Peyer's patch (tissue), 4 donors: ENCODE data around the gene IFI27. TPM values are rescaled to one million over a fixed set of nuclear protein-coding genes. Genes with fewer than 3 reads are reported as not detected.

Source experiments
- DNase-seq, 3 donors: peaks; one replicate each; pipeline ENCODE4 v3.0.0-alpha.2; 2017 to 2019
- H3K27ac ChIP-seq, 4 donors: fragments of 200-600 bp; sonication (generic); one replicate each; pipeline ENCODE4 v1.5.1; 2016 to 2019
- H3K27me3 ChIP-seq, 2 donors: fragments of 200-600 bp; sonication (generic); one replicate each; pipeline ENCODE4 v1.5.1; 2019
- H3K36me3 ChIP-seq, 3 donors: fragments of 200-600 bp; sonication (generic); one replicate each; pipeline ENCODE4 v1.5.1; 2016 to 2019
- H3K4me1 ChIP-seq, 4 donors: fragments of 200-600 bp; sonication (generic); one replicate each; pipeline ENCODE4 v1.5.1; 2016 to 2019
- H3K4me3 ChIP-seq, 4 donors: fragments of 200-600 bp; sonication (generic); 1 replicate in 3 of 4; 2 replicates in 1 of 4; pipeline ENCODE4 v1.5.1; 2016 to 2019; ENCODE audit warnings: mild to moderate bottlenecking in 1 of 4
- H3K9me3 ChIP-seq, 4 donors: fragments of 200-600 bp; sonication (generic); one replicate each; pipeline ENCODE4 v1.5.1; 2016 to 2019; ENCODE audit warnings: mild to moderate bottlenecking in 1 of 4
- POLR2A ChIP-seq, 2 donors: fragments of 450-650 bp; IDR thresholded peaks; one replicate each; pipeline ENCODE4 v1.5.1; 2017; ENCODE audit warnings: antibody characterized with exemption in 2 of 2, mild to moderate bottlenecking in 2 of 2, moderate library complexity in 2 of 2
- total RNA-seq, 4 donors: library from RNA; depleted of rRNA; stranded (reverse); fragments of >200 nt; gene quantifications; one replicate each; pipeline ENCODE4 v1.1.0, GENCODE V29; 2016
- TF ChIP-seq, protein P1 (sequence below), 6 experiments: fragments of 450-650 bp in 4 of 6; fragments of 200-600 bp in 2 of 6; sonication (generic) in 1 of 6; IDR thresholded peaks; one replicate each; pipeline ENCODE4 v1.5.1; 2017 to 2019; ENCODE audit warnings: antibody characterized with exemption in 6 of 6, mild to moderate bottlenecking in 3 of 6, moderate library complexity in 1 of 6

The IFI27 gene
- total RNA-seq, 4 donors from 2014 or later, result 163 to 668 (median 294) TPM

DNA sequence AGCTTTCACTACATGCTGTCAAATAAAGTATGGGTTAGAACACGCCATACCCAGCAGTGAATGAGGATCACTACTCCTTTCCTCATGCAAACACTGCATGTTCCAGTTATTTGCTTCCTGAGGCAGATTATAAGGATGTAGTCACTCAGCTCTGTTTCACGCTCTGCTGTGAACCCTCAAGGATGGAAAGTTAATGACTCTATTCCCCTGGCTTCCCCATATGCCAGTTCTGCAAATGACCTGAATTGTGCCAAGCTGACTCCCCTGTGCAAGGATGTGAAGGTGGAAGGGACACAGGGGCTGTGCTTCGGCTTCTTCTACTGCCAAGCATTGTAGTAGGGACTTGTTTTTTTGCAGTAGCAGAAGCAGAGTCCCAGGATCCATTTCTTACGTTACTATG lies 22.6 kb upstream of the IFI27 start:
- Histone ChIP-seq H3K27me3 (no peaks in the 10 kb centered on the region), H3K9me3 (no peaks in the 10 kb centered on the region), H3K4me1 (no peaks in the 10 kb centered on the region), H3K27ac (no peak overlapping the region), H3K4me3 (no peak overlapping the region), H3K36me3 (no peaks in the 10 kb centered on the region)
- no peak for TF ChIP-seq POLR2A (IDR thresholded peaks at IDR 0.05)
- TF ChIP-seq, protein P1, sequence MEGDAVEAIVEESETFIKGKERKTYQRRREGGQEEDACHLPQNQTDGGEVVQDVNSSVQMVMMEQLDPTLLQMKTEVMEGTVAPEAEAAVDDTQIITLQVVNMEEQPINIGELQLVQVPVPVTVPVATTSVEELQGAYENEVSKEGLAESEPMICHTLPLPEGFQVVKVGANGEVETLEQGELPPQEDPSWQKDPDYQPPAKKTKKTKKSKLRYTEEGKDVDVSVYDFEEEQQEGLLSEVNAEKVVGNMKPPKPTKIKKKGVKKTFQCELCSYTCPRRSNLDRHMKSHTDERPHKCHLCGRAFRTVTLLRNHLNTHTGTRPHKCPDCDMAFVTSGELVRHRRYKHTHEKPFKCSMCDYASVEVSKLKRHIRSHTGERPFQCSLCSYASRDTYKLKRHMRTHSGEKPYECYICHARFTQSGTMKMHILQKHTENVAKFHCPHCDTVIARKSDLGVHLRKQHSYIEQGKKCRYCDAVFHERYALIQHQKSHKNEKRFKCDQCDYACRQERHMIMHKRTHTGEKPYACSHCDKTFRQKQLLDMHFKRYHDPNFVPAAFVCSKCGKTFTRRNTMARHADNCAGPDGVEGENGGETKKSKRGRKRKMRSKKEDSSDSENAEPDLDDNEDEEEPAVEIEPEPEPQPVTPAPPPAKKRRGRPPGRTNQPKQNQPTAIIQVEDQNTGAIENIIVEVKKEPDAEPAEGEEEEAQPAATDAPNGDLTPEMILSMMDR (IDR thresholded peaks at IDR 0.05), result no peak
- DNase-seq, result no peak

DNA sequence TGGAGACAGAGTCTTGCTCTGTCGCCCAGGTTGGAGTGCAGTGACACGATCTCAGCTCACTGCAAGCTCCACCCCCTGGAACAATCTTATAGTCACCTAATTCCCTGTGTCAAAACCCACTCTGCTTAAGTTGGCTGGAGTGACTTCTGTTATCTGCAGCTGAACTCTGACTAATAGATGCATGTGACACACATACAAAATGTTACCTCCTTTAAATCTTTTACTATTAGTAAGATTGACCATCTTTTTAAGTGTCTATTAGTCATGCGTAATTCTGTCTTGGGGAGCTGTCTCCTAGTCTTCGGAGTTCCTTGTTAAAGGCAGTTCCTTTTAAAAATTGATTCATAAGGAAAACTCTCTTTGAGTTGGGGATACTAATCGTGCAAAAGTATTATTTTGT lies 22.0 kb upstream of the IFI27 start:
- Histone ChIP-seq H3K9me3 (no peaks in the 10 kb centered on the region), H3K36me3 (no peaks in the 10 kb centered on the region), H3K4me1 (no peaks in the 10 kb centered on the region), H3K27me3 (no peaks in the 10 kb centered on the region), H3K4me3 (no peak overlapping the region), H3K27ac (no peak overlapping the region)
- TF ChIP-seq, protein P1 (IDR thresholded peaks at IDR 0.05), result no peak
- DNase-seq, result no peak

DNA sequence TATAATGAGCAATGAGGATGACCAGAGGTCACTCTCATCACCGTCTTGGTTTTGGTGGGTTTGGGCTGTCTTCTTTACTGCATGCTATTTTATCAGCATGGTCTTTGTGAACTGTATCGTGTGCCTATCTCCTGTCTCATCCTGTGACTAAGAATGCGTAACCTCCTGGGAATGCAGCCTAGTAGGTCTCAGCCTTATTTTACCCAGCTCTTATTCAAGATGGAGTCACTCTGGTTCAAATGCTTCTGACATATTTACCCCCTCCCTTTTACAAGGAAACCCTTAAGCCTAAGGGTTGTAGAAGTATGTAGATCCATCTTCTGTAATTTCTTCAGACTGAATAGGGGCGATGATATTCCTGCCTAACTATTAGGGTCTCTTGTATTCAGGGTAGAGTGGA lies 21.1 kb upstream of the IFI27 start:
- no peaks in the 10 kb centered on the region for H3K9me3 ChIP-seq
- no peak for DNase-seq
- H3K4me1 ChIP-seq, result no peaks in the 10 kb centered on the region
- no peak overlapping the region for H3K4me3 ChIP-seq
- TF ChIP-seq POLR2A (IDR thresholded peaks at IDR 0.05), result no peak
- TF ChIP-seq, protein P1 (IDR thresholded peaks at IDR 0.05), result no peak
- H3K27ac ChIP-seq, result no peak overlapping the region
- H3K36me3 ChIP-seq, result no peaks in the 10 kb centered on the region
- H3K27me3 ChIP-seq, result no peaks in the 10 kb centered on the region

DNA sequence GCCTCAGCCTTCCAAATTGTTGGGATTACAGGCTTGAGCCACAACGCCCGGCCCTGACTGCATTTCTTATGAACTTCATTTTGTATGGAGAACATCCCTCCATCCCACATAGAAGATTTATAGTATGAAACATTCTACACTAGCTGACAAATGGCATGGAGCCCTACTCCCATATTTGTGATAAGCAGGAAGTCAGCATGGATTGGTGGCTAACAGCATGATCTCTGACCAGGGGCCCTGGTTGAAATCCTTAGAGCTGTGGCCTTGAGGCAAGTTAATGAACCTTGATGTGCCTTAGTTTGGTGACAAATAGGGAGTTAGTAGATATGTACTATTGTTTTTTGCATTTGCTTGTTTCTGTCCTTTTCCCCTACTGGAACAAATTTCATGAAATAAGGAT lies 17.1 kb upstream of the IFI27 start:
- H3K27ac ChIP-seq, result no peak overlapping the region
- H3K9me3 ChIP-seq, result no peaks in the 10 kb centered on the region

DNA sequence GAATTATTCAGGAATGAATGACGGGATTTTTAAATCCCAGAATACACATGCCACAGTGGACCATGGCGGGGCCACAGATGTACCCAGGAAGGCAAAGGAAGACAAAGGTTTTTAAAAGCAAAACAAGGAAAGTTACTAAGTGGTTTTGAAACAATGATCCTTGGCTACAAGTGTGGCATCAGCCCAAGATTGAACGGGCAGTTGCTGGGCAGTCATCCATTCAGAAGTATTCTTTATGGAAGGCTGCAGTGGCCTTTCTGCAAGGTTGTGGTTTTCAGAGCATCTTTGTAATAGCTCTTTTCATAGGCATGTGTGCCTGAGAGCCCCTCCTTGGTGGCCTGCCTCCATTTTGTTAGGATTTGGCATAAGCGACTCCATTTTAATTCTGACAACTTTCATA lies 13.4 kb upstream of the IFI27 start:
- no peak for DNase-seq

More for the DNA sequence above, 17.1 kb upstream of the IFI27 start:
- no peaks in the 10 kb centered on the region for H3K27me3 ChIP-seq
- TF ChIP-seq, protein P1 (IDR thresholded peaks at IDR 0.05), result no peak
- TF ChIP-seq POLR2A (IDR thresholded peaks at IDR 0.05), result no peak
- H3K4me1 ChIP-seq, result no peaks in the 10 kb centered on the region
- DNase-seq, result no peak
- H3K4me3 ChIP-seq, result no peak overlapping the region
- peaks cover 0 to 6% (median 0%) of the 10 kb centered on the region in 3 donors for H3K36me3 ChIP-seq

More for the DNA sequence above, 13.4 kb upstream of the IFI27 start:
- H3K36me3 ChIP-seq, result peaks cover 0 to 6% (median 0%) of the 10 kb centered on the region in 3 donors
- no peak overlapping the region for H3K4me3 ChIP-seq
- no peak overlapping the region for H3K27ac ChIP-seq
- no peak for TF ChIP-seq POLR2A (IDR thresholded peaks at IDR 0.05)
- TF ChIP-seq, protein P1 (IDR thresholded peaks at IDR 0.05), result no peak
- H3K27me3 ChIP-seq, result no peaks in the 10 kb centered on the region
- H3K9me3 ChIP-seq, result no peaks in the 10 kb centered on the region
- H3K4me1 ChIP-seq, result no peaks in the 10 kb centered on the region
